Measurements from ENCODE around the gene CAB39.
A peak's percentile ranks its signal among the peaks of the same experiment; 100 is the strongest.

The CAB39 gene

GRCh38 chr2:230795856-230796255 is 83.2 kb downstream of the CAB39 start:
- no peak overlapping the region for H2BK15ac ChIP-seq (replicated peaks; ENCODE audit: low read depth)
- H3K18ac ChIP-seq (ENCODE audit: low read length): no peak overlapping the region
- no peak overlapping the region for H2AK5ac ChIP-seq (ENCODE audit: low read length)
- H4K8ac ChIP-seq (ENCODE audit: low read depth, low read length): no peak overlapping the region
- H3K56ac ChIP-seq (ENCODE audit: low read length): no peak overlapping the region
- no peak overlapping the region for H3K9ac ChIP-seq (ENCODE audit: low read length)
- H3K79me2 ChIP-seq (ENCODE audit: control insufficient read depth, insufficient read depth, low read length): peaks cover 2% of the 10 kb centered on the region
- peaks cover 7% of the 10 kb centered on the region for H3K79me1 ChIP-seq (ENCODE audit: low read length)
- no peaks in the 10 kb centered on the region for H3K27me3 ChIP-seq (ENCODE audit: insufficient read depth, low read length, poor library complexity)
- H4K5ac ChIP-seq (ENCODE audit: low read length): no peak overlapping the region
- H3K4me3 ChIP-seq (ENCODE audit: low read length): no peak overlapping the region
- peaks cover 2% of the 10 kb centered on the region for H3K36me3 ChIP-seq (ENCODE audit: control insufficient read depth, insufficient read depth, low read length)
- no peak overlapping the region for H2BK120ac ChIP-seq (ENCODE audit: low read depth, low read length)
- H2BK5ac ChIP-seq (ENCODE audit: low read length): no peak overlapping the region
- H3K4me1 ChIP-seq (ENCODE audit: control insufficient read depth, low read depth, low read length): no peaks in the 10 kb centered on the region
- DNase-seq: no peak
- H3K23ac ChIP-seq (ENCODE audit: low read length): no peak overlapping the region
- no peak overlapping the region for H3K27ac ChIP-seq (ENCODE audit: low read depth, low read length)
- H3K4me2 ChIP-seq (ENCODE audit: low read length): no peak overlapping the region
- no CpG with 5 or more reads among the region's 4 CpGs for WGBS (ENCODE audit: extremely low coverage, insufficient coverage, low lambda C conversion rate)
- no peak overlapping the region for H3K4ac ChIP-seq (ENCODE audit: low read depth, low read length)

- no peaks in the 10 kb centered on the region for H3K27me3 ChIP-seq (ENCODE audit: insufficient read depth, low read length, poor library complexity)
- no peak overlapping the region for H3K23ac ChIP-seq (ENCODE audit: low read length)
- H4K8ac ChIP-seq (ENCODE audit: low read depth, low read length): no peak overlapping the region
- H3K36me3 ChIP-seq (ENCODE audit: control insufficient read depth, insufficient read depth, low read length): peaks cover 2% of the 10 kb centered on the region
- no peak overlapping the region for H3K4ac ChIP-seq (ENCODE audit: low read depth, low read length)
- no peak overlapping the region for H3K4me2 ChIP-seq (ENCODE audit: low read length)
- no peak overlapping the region for H4K5ac ChIP-seq (ENCODE audit: low read length)
- peak; percentile 56 for DNase-seq
- H3K27ac ChIP-seq (ENCODE audit: low read depth, low read length): no peak overlapping the region
- no peak overlapping the region for H2AK5ac ChIP-seq (ENCODE audit: low read length)
- no peak overlapping the region for H2BK15ac ChIP-seq (replicated peaks; ENCODE audit: low read depth)
- no peak overlapping the region for H2BK5ac ChIP-seq (ENCODE audit: low read length)
- no peak overlapping the region for H2BK120ac ChIP-seq (ENCODE audit: low read depth, low read length)
- no peak overlapping the region for H3K18ac ChIP-seq (ENCODE audit: low read length)
- peaks cover 7% of the 10 kb centered on the region for H3K79me1 ChIP-seq (ENCODE audit: low read length)
- no peaks in the 10 kb centered on the region for H3K4me1 ChIP-seq (ENCODE audit: control insufficient read depth, low read depth, low read length)
- peaks cover 2% of the 10 kb centered on the region for H3K79me2 ChIP-seq (ENCODE audit: control insufficient read depth, insufficient read depth, low read length)
- no peak overlapping the region for H3K4me3 ChIP-seq (ENCODE audit: low read length)
- WGBS (ENCODE audit: extremely low coverage, insufficient coverage, low lambda C conversion rate): no CpG with 5 or more reads among the region's 4 CpGs
- H3K56ac ChIP-seq (ENCODE audit: low read length): no peak overlapping the region
- no peak overlapping the region for H3K9ac ChIP-seq (ENCODE audit: low read length)
Observed at GRCh38 chr2:230796280-230796862, 83.7 kb downstream of the CAB39 start.

- Histone ChIP-seq H2BK5ac (ENCODE audit: low read length) (no peak overlapping the region), H3K18ac (ENCODE audit: low read length) (no peak overlapping the region), H3K4me3 (ENCODE audit: low read length) (no peak overlapping the region), H3K4me2 (ENCODE audit: low read length) (no peak overlapping the region), H3K79me1 (ENCODE audit: low read length) (peaks cover 3% of the 10 kb centered on the region), H3K27ac (ENCODE audit: low read depth, low read length) (no peak overlapping the region), H3K4me1 (ENCODE audit: control insufficient read depth, low read depth, low read length) (no peaks in the 10 kb centered on the region), H4K5ac (ENCODE audit: low read length) (no peak overlapping the region), H4K8ac (ENCODE audit: low read depth, low read length) (no peak overlapping the region), H2BK15ac (replicated peaks; ENCODE audit: low read depth) (no peak overlapping the region), H3K4ac (ENCODE audit: low read depth, low read length) (no peak overlapping the region), H2AK5ac (ENCODE audit: low read length) (no peak overlapping the region), H3K79me2 (ENCODE audit: control insufficient read depth, insufficient read depth, low read length) (peaks cover 2% of the 10 kb centered on the region), H3K27me3 (ENCODE audit: insufficient read depth, low read length, poor library complexity) (no peaks in the 10 kb centered on the region), H3K56ac (ENCODE audit: low read length) (no peak overlapping the region), H3K36me3 (ENCODE audit: control insufficient read depth, insufficient read depth, low read length) (peaks cover 2% of the 10 kb centered on the region), H3K9ac (ENCODE audit: low read length) (no peak overlapping the region), H3K23ac (ENCODE audit: low read length) (no peak overlapping the region), H2BK120ac (ENCODE audit: low read depth, low read length) (no peak overlapping the region)
- WGBS (ENCODE audit: extremely low coverage, insufficient coverage, low lambda C conversion rate): no CpG with 5 or more reads among the region's 8 CpGs
- DNase-seq: no peak
Observed at GRCh38 chr2:230797515-230798495, 85.2 kb downstream of the CAB39 start.

GRCh38 chr2:230798769-230799399 is 86.2 kb downstream of the CAB39 start:
- peak; percentile 68 for DNase-seq
- Histone ChIP-seq H3K79me2 (ENCODE audit: control insufficient read depth, insufficient read depth, low read length) (peaks cover 2% of the 10 kb centered on the region), H3K18ac (ENCODE audit: low read length) (no peak overlapping the region), H3K79me1 (ENCODE audit: low read length) (peaks cover 3% of the 10 kb centered on the region), H3K23ac (ENCODE audit: low read length) (no peak overlapping the region), H3K56ac (ENCODE audit: low read length) (no peak overlapping the region), H2BK120ac (ENCODE audit: low read depth, low read length) (no peak overlapping the region), H2BK15ac (replicated peaks; ENCODE audit: low read depth) (no peak overlapping the region), H3K36me3 (ENCODE audit: control insufficient read depth, insufficient read depth, low read length) (peaks cover 2% of the 10 kb centered on the region), H3K9ac (ENCODE audit: low read length) (no peak overlapping the region), H4K5ac (ENCODE audit: low read length) (no peak overlapping the region), H2BK5ac (ENCODE audit: low read length) (no peak overlapping the region), H3K4ac (ENCODE audit: low read depth, low read length) (no peak overlapping the region), H3K4me1 (ENCODE audit: control insufficient read depth, low read depth, low read length) (no peaks in the 10 kb centered on the region), H3K4me2 (ENCODE audit: low read length) (no peak overlapping the region), H3K4me3 (ENCODE audit: low read length) (no peak overlapping the region), H3K27me3 (ENCODE audit: insufficient read depth, low read length, poor library complexity) (no peaks in the 10 kb centered on the region), H2AK5ac (ENCODE audit: low read length) (no peak overlapping the region), H3K27ac (ENCODE audit: low read depth, low read length) (no peak overlapping the region), H4K8ac (ENCODE audit: low read depth, low read length) (no peak overlapping the region)
- no CpG with 5 or more reads among the region's 4 CpGs for WGBS (ENCODE audit: extremely low coverage, insufficient coverage, low lambda C conversion rate)

GRCh38 chr2:230805353-230806017 is 92.8 kb downstream of the CAB39 start:
- H3K79me1 ChIP-seq (ENCODE audit: low read length): peaks cover 1% of the 10 kb centered on the region
- no peak overlapping the region for H3K9ac ChIP-seq (ENCODE audit: low read length)
- no peak overlapping the region for H2BK15ac ChIP-seq (replicated peaks; ENCODE audit: low read depth)
- H2AK5ac ChIP-seq (ENCODE audit: low read length): no peak overlapping the region
- H3K56ac ChIP-seq (ENCODE audit: low read length): no peak overlapping the region
- H4K8ac ChIP-seq (ENCODE audit: low read depth, low read length): no peak overlapping the region
- H3K79me2 ChIP-seq (ENCODE audit: control insufficient read depth, insufficient read depth, low read length): no peaks in the 10 kb centered on the region
- H3K27ac ChIP-seq (ENCODE audit: low read depth, low read length): no peak overlapping the region
- H3K18ac ChIP-seq (ENCODE audit: low read length): no peak overlapping the region
- no peaks in the 10 kb centered on the region for H3K36me3 ChIP-seq (ENCODE audit: control insufficient read depth, insufficient read depth, low read length)
- H2BK5ac ChIP-seq (ENCODE audit: low read length): no peak overlapping the region
- no peak overlapping the region for H3K4me3 ChIP-seq (ENCODE audit: low read length)
- no peaks in the 10 kb centered on the region for H3K27me3 ChIP-seq (ENCODE audit: insufficient read depth, low read length, poor library complexity)
- peaks cover 2% of the 10 kb centered on the region for H3K4me1 ChIP-seq (ENCODE audit: control insufficient read depth, low read depth, low read length)
- no peak overlapping the region for H2BK120ac ChIP-seq (ENCODE audit: low read depth, low read length)
- H3K23ac ChIP-seq (ENCODE audit: low read length): no peak overlapping the region
- no peak overlapping the region for H4K5ac ChIP-seq (ENCODE audit: low read length)
- H3K4me2 ChIP-seq (ENCODE audit: low read length): no peak overlapping the region
- WGBS (ENCODE audit: extremely low coverage, insufficient coverage, low lambda C conversion rate): no CpG with 5 or more reads among the region's 5 CpGs
- DNase-seq: no peak
- H3K4ac ChIP-seq (ENCODE audit: low read depth, low read length): no peak overlapping the region
